ENCODE results near the gene TMEM147.

The TMEM147 gene

DNA sequence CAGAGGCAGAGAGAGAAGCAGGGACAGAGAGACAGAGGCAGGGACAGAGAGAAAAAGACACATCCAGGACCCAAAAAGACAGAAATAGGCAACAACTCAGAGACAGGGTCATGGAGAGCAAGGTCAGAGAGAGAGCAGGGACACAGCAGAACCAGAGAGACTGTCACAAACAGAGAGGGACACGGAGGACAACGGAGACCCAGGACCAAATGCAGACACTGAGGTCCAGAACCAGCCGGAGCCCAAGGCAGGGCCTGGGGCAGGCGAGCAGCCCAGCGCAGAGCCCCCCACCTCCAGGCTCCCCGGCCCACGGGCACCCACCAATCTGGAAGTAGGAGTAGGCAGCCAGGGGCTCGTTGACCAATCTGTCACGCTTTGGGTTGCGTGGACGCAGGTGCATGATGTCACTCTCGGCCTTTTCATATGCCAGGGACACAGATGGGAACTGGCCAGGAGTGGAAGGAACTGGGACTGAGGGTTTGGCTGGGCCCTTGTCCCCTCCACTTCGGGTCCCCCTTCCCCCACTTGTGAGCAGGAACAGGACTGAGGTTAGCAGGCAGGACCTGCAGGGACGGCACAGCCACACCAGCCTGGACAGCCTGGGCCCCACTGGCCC is 8.1 kb downstream of the TMEM147 start (continued):
- TF ChIP-seq ZBTB7A (tag by site-specific recombination; IDR thresholded peaks at IDR 0.05; ENCODE audit: low read depth) (peak; percentile 28; the same call in 1 of the 2 replicates), ZNF549 (tag by site-specific recombination; IDR thresholded peaks at IDR 0.05) (no peak)
- TF ChIP-seq, protein P1, sequence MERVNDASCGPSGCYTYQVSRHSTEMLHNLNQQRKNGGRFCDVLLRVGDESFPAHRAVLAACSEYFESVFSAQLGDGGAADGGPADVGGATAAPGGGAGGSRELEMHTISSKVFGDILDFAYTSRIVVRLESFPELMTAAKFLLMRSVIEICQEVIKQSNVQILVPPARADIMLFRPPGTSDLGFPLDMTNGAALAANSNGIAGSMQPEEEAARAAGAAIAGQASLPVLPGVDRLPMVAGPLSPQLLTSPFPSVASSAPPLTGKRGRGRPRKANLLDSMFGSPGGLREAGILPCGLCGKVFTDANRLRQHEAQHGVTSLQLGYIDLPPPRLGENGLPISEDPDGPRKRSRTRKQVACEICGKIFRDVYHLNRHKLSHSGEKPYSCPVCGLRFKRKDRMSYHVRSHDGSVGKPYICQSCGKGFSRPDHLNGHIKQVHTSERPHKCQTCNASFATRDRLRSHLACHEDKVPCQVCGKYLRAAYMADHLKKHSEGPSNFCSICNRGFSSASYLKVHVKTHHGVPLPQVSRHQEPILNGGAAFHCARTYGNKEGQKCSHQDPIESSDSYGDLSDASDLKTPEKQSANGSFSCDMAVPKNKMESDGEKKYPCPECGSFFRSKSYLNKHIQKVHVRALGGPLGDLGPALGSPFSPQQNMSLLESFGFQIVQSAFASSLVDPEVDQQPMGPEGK (tag by site-specific recombination; IDR thresholded peaks at IDR 0.05), result no peak
- TF ChIP-seq, protein P2, sequence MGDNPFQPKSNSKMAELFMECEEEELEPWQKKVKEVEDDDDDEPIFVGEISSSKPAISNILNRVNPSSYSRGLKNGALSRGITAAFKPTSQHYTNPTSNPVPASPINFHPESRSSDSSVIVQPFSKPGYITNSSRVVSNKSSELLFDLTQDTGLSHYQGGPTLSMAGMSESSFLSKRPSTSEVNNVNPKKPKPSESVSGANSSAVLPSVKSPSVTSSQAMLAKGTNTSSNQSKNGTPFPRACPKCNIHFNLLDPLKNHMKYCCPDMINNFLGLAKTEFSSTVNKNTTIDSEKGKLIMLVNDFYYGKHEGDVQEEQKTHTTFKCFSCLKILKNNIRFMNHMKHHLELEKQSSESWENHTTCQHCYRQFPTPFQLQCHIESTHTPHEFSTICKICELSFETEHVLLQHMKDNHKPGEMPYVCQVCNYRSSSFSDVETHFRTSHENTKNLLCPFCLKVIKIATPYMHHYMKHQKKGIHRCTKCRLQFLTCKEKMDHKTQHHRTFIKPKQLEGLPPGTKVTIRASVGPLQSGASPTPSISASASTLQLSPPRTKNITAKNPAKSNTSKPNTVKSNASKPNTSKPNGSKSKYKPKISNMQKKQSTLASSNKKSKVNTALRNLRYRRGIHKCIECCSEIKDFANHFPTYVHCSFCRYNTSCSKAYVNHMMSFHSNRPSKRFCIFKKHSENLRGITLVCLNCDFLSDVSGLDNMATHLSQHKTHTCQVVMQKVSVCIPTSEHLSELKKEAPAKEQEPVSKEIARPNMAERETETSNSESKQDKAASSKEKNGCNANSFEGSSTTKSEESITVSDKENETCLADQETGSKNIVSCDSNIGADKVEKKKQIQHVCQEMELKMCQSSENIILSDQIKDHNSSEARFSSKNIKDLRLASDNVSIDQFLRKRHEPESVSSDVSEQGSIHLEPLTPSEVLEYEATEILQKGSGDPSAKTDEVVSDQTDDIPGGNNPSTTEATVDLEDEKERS (tag by site-specific recombination; IDR thresholded peaks at IDR 0.05), result no peak

DNA sequence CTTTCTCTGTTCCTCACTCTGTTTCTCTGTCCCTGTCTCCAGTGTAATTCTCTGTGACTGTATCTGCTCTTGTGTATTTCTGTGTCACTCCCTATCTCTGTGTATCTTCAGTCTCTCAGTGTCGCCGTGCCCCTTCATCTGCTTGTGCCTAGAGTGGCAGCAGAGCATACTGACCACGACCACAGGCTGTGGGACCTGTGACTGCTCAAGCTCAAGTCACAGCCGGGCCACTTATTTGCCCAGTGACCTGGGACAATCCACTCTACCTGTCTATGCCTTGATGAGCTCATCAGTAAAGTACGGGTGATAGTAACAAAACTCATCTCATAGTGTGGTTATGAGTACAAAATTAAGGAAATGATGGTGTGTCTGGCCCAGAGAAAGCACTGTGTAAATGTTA is 8.7 kb downstream of the TMEM147 start:
- Histone ChIP-seq H3K27ac (ENCODE audit: extremely low read depth, low read depth, low read length) (no peak overlapping the region), H3K9me3 (ENCODE audit: control insufficient read depth, insufficient read depth, low read depth, low read length) (no peaks in the 10 kb centered on the region; the same call in 1 of the 2 replicates), H3K4me1 (ENCODE audit: control insufficient read depth, insufficient read depth, low read length) (peaks cover 10% of the 10 kb centered on the region), H3K36me3 (ENCODE audit: control insufficient read depth in 2 of 2, insufficient read depth in 1 of 2, low read length in 2 of 2) (peaks cover 5 to 11% of the 10 kb centered on the region in 2 experiments; a peak in 2 of 3 replicates), H3K4me3 (ENCODE audit: low read depth, low read length) (no peak overlapping the region)
- POLR2A ChIA-PET, result interaction anchor here (0.6 kb wide), 1 partner anchor 49 kb away, joined by 3 read pairs; no protein-coding TSS in a partner anchor
- CTCF ChIA-PET, result interaction anchor here (0.7 to 2.5 kb wide), 2 partner anchors 38 to 154 kb away, joined by 3 to 18 read pairs; no protein-coding TSS in a partner anchor
- TF ChIP-seq ZBTB21 (tag by site-specific recombination; IDR thresholded peaks at IDR 0.05) (no peak), ZNF23 (tag by site-specific recombination; IDR thresholded peaks at IDR 0.05; ENCODE audit: borderline replicate concordance) (no peak), ZNF184 (tag by site-specific recombination; IDR thresholded peaks at IDR 0.05) (no peak), MZF1 (tag by site-specific recombination; IDR thresholded peaks at IDR 0.05; ENCODE audit: borderline replicate concordance) (no peak), ZNF248 (tag by site-specific recombination; IDR thresholded peaks at IDR 0.05) (0 out of 2 replicates have a peak, but pooled peaks have one; percentile 9), ZNF214 (tag by site-specific recombination; IDR thresholded peaks at IDR 0.05; ENCODE audit: borderline replicate concordance) (no peak), ZNF366 (tag by site-specific recombination; conservative IDR thresholded peaks at IDR 0.05) (peak; percentile 37; the same call in 1 of the 2 replicates), ZBTB17 (tag by site-specific recombination; IDR thresholded peaks at IDR 0.05) (0 out of 2 replicates have a peak, but pooled peaks have one; percentile 30), ZNF76 (tag by site-specific recombination; IDR thresholded peaks at IDR 0.05; ENCODE audit: borderline replicate concordance, low read depth) (no peak), ZNF10 (tag by site-specific recombination; IDR thresholded peaks at IDR 0.05) (no peak)
- TF ChIP-seq, protein P3, sequence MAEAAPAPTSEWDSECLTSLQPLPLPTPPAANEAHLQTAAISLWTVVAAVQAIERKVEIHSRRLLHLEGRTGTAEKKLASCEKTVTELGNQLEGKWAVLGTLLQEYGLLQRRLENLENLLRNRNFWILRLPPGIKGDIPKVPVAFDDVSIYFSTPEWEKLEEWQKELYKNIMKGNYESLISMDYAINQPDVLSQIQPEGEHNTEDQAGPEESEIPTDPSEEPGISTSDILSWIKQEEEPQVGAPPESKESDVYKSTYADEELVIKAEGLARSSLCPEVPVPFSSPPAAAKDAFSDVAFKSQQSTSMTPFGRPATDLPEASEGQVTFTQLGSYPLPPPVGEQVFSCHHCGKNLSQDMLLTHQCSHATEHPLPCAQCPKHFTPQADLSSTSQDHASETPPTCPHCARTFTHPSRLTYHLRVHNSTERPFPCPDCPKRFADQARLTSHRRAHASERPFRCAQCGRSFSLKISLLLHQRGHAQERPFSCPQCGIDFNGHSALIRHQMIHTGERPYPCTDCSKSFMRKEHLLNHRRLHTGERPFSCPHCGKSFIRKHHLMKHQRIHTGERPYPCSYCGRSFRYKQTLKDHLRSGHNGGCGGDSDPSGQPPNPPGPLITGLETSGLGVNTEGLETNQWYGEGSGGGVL (tag by site-specific recombination; IDR thresholded peaks at IDR 0.05), result no peak
- TF ChIP-seq, protein P4, sequence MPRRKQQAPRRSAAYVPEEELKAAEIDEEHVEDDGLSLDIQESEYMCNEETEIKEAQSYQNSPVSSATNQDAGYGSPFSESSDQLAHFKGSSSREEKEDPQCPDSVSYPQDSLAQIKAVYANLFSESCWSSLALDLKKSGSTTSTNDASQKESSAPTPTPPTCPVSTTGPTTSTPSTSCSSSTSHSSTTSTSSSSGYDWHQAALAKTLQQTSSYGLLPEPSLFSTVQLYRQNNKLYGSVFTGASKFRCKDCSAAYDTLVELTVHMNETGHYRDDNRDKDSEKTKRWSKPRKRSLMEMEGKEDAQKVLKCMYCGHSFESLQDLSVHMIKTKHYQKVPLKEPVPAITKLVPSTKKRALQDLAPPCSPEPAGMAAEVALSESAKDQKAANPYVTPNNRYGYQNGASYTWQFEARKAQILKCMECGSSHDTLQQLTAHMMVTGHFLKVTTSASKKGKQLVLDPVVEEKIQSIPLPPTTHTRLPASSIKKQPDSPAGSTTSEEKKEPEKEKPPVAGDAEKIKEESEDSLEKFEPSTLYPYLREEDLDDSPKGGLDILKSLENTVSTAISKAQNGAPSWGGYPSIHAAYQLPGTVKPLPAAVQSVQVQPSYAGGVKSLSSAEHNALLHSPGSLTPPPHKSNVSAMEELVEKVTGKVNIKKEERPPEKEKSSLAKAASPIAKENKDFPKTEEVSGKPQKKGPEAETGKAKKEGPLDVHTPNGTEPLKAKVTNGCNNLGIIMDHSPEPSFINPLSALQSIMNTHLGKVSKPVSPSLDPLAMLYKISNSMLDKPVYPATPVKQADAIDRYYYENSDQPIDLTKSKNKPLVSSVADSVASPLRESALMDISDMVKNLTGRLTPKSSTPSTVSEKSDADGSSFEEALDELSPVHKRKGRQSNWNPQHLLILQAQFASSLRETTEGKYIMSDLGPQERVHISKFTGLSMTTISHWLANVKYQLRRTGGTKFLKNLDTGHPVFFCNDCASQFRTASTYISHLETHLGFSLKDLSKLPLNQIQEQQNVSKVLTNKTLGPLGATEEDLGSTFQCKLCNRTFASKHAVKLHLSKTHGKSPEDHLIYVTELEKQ (tag by site-specific recombination; IDR thresholded peaks at IDR 0.05; ENCODE audit: borderline replicate concordance), result no peak
- TF ChIP-seq, protein P5, sequence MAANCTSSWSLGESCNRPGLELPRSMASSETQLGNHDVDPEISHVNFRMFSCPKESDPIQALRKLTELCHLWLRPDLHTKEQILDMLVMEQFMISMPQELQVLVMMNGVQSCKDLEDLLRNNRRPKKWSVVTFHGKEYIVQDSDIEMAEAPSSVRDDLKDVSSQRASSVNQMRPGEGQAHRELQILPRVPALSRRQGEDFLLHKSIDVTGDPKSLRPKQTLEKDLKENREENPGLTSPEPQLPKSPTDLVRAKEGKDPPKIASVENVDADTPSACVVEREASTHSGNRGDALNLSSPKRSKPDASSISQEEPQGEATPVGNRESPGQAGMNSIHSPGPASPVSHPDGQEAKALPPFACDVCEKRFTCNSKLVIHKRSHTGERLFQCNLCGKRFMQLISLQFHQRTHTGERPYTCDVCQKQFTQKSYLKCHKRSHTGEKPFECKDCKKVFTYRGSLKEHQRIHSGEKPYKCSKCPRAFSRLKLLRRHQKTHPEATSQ (tag by site-specific recombination; IDR thresholded peaks at IDR 0.05), result no peak
- TF ChIP-seq, protein P6, sequence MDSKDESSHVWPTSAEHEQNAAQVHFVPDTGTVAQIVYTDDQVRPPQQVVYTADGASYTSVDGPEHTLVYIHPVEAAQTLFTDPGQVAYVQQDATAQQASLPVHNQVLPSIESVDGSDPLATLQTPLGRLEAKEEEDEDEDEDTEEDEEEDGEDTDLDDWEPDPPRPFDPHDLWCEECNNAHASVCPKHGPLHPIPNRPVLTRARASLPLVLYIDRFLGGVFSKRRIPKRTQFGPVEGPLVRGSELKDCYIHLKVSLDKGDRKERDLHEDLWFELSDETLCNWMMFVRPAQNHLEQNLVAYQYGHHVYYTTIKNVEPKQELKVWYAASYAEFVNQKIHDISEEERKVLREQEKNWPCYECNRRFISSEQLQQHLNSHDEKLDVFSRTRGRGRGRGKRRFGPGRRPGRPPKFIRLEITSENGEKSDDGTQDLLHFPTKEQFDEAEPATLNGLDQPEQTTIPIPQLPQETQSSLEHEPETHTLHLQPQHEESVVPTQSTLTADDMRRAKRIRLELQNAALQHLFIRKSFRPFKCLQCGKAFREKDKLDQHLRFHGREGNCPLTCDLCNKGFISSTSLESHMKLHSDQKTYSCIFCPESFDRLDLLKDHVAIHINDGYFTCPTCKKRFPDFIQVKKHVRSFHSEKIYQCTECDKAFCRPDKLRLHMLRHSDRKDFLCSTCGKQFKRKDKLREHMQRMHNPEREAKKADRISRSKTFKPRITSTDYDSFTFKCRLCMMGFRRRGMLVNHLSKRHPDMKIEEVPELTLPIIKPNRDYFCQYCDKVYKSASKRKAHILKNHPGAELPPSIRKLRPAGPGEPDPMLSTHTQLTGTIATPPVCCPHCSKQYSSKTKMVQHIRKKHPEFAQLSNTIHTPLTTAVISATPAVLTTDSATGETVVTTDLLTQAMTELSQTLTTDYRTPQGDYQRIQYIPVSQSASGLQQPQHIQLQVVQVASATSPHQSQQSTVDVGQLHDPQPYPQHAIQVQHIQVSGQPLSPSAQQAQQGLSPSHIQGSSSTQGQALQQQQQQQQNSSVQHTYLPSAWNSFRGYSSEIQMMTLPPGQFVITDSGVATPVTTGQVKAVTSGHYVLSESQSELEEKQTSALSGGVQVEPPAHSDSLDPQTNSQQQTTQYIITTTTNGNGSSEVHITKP (tag by site-specific recombination; IDR thresholded peaks at IDR 0.05), result no peak

Measured in HEK293 (cell line).